ENCODE data around the gene COLGALT1.

The COLGALT1 gene

GRCh38 chr19:17538684-17539237 is 16.7 kb upstream of the COLGALT1 start (continued):
- TF ChIP-seq BCL11B (tag by site-specific recombination; IDR thresholded peaks at IDR 0.05; ENCODE audit: low read depth) (0 out of 2 replicates have a peak, but pooled peaks have one; percentile 31), ZNF645 (tag by site-specific recombination; IDR thresholded peaks at IDR 0.05) (no peak), ZXDB (tag by site-specific recombination; IDR thresholded peaks at IDR 0.05) (no peak), KLF16 (tag by site-specific recombination; IDR thresholded peaks at IDR 0.05) (no peak), ZNF843 (tag by site-specific recombination; IDR thresholded peaks at IDR 0.05) (no peak), ZNF596 (tag by site-specific recombination; IDR thresholded peaks at IDR 0.05) (no peak), ZNF768 (tag by site-specific recombination; IDR thresholded peaks at IDR 0.05) (no peak), KLF8 (tag by site-specific recombination; IDR thresholded peaks at IDR 0.05) (peak; percentile 80), ZBTB8A (tag by site-specific recombination; IDR thresholded peaks at IDR 0.05) (peak; percentile 6; the same call in 1 of the 2 replicates), ZNF654 (tag by site-specific recombination; IDR thresholded peaks at IDR 0.05; ENCODE audit: low read depth) (no peak), ZNF280C (tag by site-specific recombination; IDR thresholded peaks at IDR 0.05) (no peak), ZNF2 (tag by site-specific recombination; IDR thresholded peaks at IDR 0.05) (no peak), ZNF311 (tag by site-specific recombination; IDR thresholded peaks at IDR 0.05; ENCODE audit: borderline replicate concordance) (0 out of 2 replicates have a peak, but pooled peaks have one; percentile 59), ZNF366 (tag by site-specific recombination; conservative IDR thresholded peaks at IDR 0.05) (peak; percentile 97), ZNF521 (tag by site-specific recombination; IDR thresholded peaks at IDR 0.05) (no peak), ZSCAN23 (tag by site-specific recombination; IDR thresholded peaks at IDR 0.05) (0 out of 2 replicates have a peak, but pooled peaks have one; percentile 43), KLF17 (tag by site-specific recombination; IDR thresholded peaks at IDR 0.05) (no peak), ZSCAN30 (tag by site-specific recombination; IDR thresholded peaks at IDR 0.05) (peak; percentile 43; the same call in 1 of the 2 replicates), ZNF558 (tag by site-specific recombination; IDR thresholded peaks at IDR 0.05) (peak; percentile 51), ZNF324 (tag by site-specific recombination; IDR thresholded peaks at IDR 0.05) (0 out of 2 replicates have a peak, but pooled peaks have one; percentile 22)

GRCh38 chr19:17539238-17540117 is 16.0 kb upstream of the COLGALT1 start:
- CTCF ChIA-PET = no interaction called here
- Histone ChIP-seq H3K9me3 (ENCODE audit: control insufficient read depth, insufficient read depth, low read depth, low read length) (no peaks in the 10 kb centered on the region), H3K27ac (ENCODE audit: extremely low read depth, low read depth, low read length) (no peak overlapping the region), H3K36me3 (ENCODE audit: control insufficient read depth in 2 of 2, insufficient read depth in 1 of 2, low read length in 2 of 2) (no peaks in the 10 kb centered on the region), H3K4me3 (ENCODE audit: low read depth, low read length) (peak overlapping the region; percentile 37), H3K4me1 (ENCODE audit: control insufficient read depth, insufficient read depth, low read length) (no peaks in the 10 kb centered on the region)
- POLR2A ChIA-PET = interaction anchor here (0.9 to 1.6 kb wide), 2 partner anchors 28 to 67 kb away, joined by 3 to 4 read pairs; partner anchors contain the start of gene PGLS
- 0 out of 2 replicates have a peak, but pooled peaks have one; percentile 29 for TF ChIP-seq ZBTB1 (tag by site-specific recombination; IDR thresholded peaks at IDR 0.05)
- no peak for TF ChIP-seq SETDB1 (IDR thresholded peaks at IDR 0.05; ENCODE audit: insufficient read length, low read length)
- TF ChIP-seq REPIN1 (tag by site-specific recombination; IDR thresholded peaks at IDR 0.05; ENCODE audit: low read depth) = no peak
- peak; percentile 92 for TF ChIP-seq SP2 (tag by site-specific recombination; IDR thresholded peaks at IDR 0.05)
- TF ChIP-seq ZNF221 (tag by site-specific recombination; IDR thresholded peaks at IDR 0.05; ENCODE audit: borderline replicate concordance) = no peak
- no peak for TF ChIP-seq ZNF658 (tag by site-specific recombination; IDR thresholded peaks at IDR 0.05)
- no peak for TF ChIP-seq ZNF660 (tag by site-specific recombination; IDR thresholded peaks at IDR 0.05)
- no peak for TF ChIP-seq ZBTB10 (tag by site-specific recombination; IDR thresholded peaks at IDR 0.05)
